ENCODE results near the gene HBS1L.

HBS1L gene

DNA sequence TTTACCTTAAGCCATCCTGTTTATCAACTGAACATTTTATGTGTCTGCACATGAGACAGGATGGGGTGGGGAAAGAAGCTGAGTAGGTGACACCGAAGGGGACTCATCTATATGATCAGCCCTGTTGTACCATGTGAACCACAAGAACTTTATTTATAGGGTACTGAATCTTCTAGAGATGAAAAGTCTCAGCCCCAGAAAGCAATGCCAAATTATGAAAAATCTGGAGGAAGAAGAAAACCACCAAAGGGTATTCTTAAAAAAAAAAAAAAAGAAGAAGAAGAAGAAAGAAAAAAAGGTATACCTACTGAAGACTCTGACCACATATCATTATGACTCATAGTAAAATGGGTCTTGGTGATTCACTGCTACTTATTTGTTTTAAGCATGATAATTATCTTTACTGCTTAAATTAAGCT, 39.8 kb upstream of the HBS1L start:
- no peaks in the 10 kb centered on the region for H3K27me3 ChIP-seq (ENCODE audit: insufficient read depth, poor library complexity, severe bottlenecking)
- TF ChIP-seq, protein P1, sequence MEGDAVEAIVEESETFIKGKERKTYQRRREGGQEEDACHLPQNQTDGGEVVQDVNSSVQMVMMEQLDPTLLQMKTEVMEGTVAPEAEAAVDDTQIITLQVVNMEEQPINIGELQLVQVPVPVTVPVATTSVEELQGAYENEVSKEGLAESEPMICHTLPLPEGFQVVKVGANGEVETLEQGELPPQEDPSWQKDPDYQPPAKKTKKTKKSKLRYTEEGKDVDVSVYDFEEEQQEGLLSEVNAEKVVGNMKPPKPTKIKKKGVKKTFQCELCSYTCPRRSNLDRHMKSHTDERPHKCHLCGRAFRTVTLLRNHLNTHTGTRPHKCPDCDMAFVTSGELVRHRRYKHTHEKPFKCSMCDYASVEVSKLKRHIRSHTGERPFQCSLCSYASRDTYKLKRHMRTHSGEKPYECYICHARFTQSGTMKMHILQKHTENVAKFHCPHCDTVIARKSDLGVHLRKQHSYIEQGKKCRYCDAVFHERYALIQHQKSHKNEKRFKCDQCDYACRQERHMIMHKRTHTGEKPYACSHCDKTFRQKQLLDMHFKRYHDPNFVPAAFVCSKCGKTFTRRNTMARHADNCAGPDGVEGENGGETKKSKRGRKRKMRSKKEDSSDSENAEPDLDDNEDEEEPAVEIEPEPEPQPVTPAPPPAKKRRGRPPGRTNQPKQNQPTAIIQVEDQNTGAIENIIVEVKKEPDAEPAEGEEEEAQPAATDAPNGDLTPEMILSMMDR (IDR thresholded peaks at IDR 0.05; ENCODE audit: insufficient read depth, low read length): no peak
- TF ChIP-seq, protein P2, sequence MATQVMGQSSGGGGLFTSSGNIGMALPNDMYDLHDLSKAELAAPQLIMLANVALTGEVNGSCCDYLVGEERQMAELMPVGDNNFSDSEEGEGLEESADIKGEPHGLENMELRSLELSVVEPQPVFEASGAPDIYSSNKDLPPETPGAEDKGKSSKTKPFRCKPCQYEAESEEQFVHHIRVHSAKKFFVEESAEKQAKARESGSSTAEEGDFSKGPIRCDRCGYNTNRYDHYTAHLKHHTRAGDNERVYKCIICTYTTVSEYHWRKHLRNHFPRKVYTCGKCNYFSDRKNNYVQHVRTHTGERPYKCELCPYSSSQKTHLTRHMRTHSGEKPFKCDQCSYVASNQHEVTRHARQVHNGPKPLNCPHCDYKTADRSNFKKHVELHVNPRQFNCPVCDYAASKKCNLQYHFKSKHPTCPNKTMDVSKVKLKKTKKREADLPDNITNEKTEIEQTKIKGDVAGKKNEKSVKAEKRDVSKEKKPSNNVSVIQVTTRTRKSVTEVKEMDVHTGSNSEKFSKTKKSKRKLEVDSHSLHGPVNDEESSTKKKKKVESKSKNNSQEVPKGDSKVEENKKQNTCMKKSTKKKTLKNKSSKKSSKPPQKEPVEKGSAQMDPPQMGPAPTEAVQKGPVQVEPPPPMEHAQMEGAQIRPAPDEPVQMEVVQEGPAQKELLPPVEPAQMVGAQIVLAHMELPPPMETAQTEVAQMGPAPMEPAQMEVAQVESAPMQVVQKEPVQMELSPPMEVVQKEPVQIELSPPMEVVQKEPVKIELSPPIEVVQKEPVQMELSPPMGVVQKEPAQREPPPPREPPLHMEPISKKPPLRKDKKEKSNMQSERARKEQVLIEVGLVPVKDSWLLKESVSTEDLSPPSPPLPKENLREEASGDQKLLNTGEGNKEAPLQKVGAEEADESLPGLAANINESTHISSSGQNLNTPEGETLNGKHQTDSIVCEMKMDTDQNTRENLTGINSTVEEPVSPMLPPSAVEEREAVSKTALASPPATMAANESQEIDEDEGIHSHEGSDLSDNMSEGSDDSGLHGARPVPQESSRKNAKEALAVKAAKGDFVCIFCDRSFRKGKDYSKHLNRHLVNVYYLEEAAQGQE (IDR thresholded peaks at IDR 0.05; ENCODE audit: insufficient replicate concordance, low read depth): no peak
- TF ChIP-seq SPI1 (IDR thresholded peaks at IDR 0.05; ENCODE audit: borderline replicate concordance, low read depth) (no peak), GABPA (IDR thresholded peaks at IDR 0.05; ENCODE audit: low read depth) (no peak), POLR2AphosphoS5 (IDR thresholded peaks at IDR 0.05; ENCODE audit: low read depth) (no peak)
- peak in 1 of 2 experiments; percentile 27 for DNase-seq (ENCODE audit: low read depth in 1 of 2, low spot score in 1 of 2)
- H3K4me3 ChIP-seq (replicated peaks; ENCODE audit: insufficient read depth, low read length): no peak overlapping the region
- H3K27ac ChIP-seq (replicated peaks): no peak overlapping the region

DNA sequence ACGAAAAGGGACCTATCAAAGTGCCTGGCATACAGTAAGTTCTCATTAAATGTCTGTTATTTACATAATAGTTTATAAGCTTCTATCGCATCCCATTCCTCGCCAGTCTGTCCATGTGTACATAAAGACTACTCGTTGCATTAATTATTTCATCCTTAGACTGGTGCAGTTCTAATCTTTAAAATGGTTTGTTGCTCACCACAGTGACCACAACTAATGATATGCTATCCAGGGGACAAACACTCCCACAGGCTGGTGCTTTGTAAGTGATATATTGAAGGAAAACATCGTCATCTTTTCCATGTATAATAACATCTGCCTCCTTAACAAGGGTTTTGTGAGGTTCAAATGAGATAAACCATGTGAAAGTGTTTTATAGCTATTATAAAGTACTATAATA, 39.0 kb upstream of the HBS1L start:
- TF ChIP-seq, protein P1 (IDR thresholded peaks at IDR 0.05; ENCODE audit: insufficient read depth, low read length): no peak
- TF ChIP-seq POLR2AphosphoS5 (IDR thresholded peaks at IDR 0.05; ENCODE audit: low read depth) (no peak), GABPA (IDR thresholded peaks at IDR 0.05; ENCODE audit: low read depth) (no peak), SPI1 (IDR thresholded peaks at IDR 0.05; ENCODE audit: borderline replicate concordance, low read depth) (no peak)
- TF ChIP-seq, protein P2 (IDR thresholded peaks at IDR 0.05; ENCODE audit: insufficient replicate concordance, low read depth): no peak
- H3K27ac ChIP-seq (replicated peaks): no peak overlapping the region
- H3K4me3 ChIP-seq (replicated peaks; ENCODE audit: insufficient read depth, low read length): no peak overlapping the region
- H3K27me3 ChIP-seq (ENCODE audit: insufficient read depth, poor library complexity, severe bottlenecking): no peaks in the 10 kb centered on the region
- no peak for DNase-seq (ENCODE audit: low read depth in 1 of 2, low spot score in 1 of 2)

DNA sequence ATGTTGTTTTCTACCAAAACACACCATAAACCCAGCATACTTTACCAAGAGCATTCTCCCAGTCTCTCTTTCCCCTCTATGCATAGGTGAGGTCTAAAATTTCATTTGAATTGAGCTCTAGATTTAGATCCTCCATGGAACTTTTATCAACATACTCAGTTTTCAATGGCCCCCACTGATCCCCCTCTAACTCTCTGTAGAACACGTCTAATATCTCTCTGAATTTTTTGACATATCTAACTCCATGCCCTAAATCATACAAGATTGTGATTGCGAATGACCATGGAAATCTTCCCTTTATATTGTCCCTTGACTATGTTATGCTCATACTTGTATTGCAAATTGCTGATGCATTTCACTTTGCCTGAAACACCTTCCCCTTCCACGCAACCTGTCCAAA, 38.1 kb upstream of the HBS1L start:
- no peaks in the 10 kb centered on the region for H3K27me3 ChIP-seq (ENCODE audit: insufficient read depth, poor library complexity, severe bottlenecking)
- DNase-seq (ENCODE audit: low read depth in 1 of 2, low spot score in 1 of 2): no peak
- no peak for TF ChIP-seq GABPA (IDR thresholded peaks at IDR 0.05; ENCODE audit: low read depth)
- TF ChIP-seq, protein P2 (IDR thresholded peaks at IDR 0.05; ENCODE audit: insufficient replicate concordance, low read depth): no peak
- TF ChIP-seq, protein P1 (IDR thresholded peaks at IDR 0.05; ENCODE audit: insufficient read depth, low read length): no peak
- TF ChIP-seq POLR2AphosphoS5 (IDR thresholded peaks at IDR 0.05; ENCODE audit: low read depth): no peak
- no peak for TF ChIP-seq SPI1 (IDR thresholded peaks at IDR 0.05; ENCODE audit: borderline replicate concordance, low read depth)
- no peak overlapping the region for H3K4me3 ChIP-seq (replicated peaks; ENCODE audit: insufficient read depth, low read length)
- no peak overlapping the region for H3K27ac ChIP-seq (replicated peaks)

Measured in HL-60 (cell line).